ENCODE data around the gene IRAK1. TPM values are rescaled to one million over a fixed set of nuclear protein-coding genes. Genes with fewer than 3 reads are reported as not detected.

Gene IRAK1
- total and polyA plus RNA-seq, 2 of the 8 experiments (the other 6 are each of a cell fraction or from before 2014, with no cell fraction given), result 26.6 to 41.7 TPM

- TF ChIP-seq CHD7 (IDR thresholded peaks at IDR 0.05; ENCODE audit: insufficient replicate concordance, low read length), result no peak
- no peak for TF ChIP-seq CHD1 (IDR thresholded peaks at IDR 0.05; ENCODE audit: low read depth, low read length)
- no peak for TF ChIP-seq CTBP2 (IDR thresholded peaks at IDR 0.05; ENCODE audit: borderline replicate concordance, insufficient read depth, insufficient read length, low read length)
- TF ChIP-seq HDAC6 (IDR thresholded peaks at IDR 0.05; ENCODE audit: low read depth, low read length), result no peak
- no peak for TF ChIP-seq CTCF (IDR thresholded peaks at IDR 0.05; ENCODE audit: control extremely low read depth in 1 of 3, insufficient read depth in 1 of 3, low read depth in 1 of 3, low read length in 3 of 3)
- no peak for TF ChIP-seq ATF3 (IDR thresholded peaks at IDR 0.05; ENCODE audit: insufficient read depth, low read depth, low read length)
- no peak for TF ChIP-seq BCL11A (IDR thresholded peaks at IDR 0.05; ENCODE audit: low read depth in 2 of 2, low read length in 2 of 2)
- TF ChIP-seq SP1 (IDR thresholded peaks at IDR 0.05; ENCODE audit: low read depth, low read length), result no peak
Observed at GRCh38 chrX:154057791-154058190, 38.1 kb upstream of the IRAK1 start (continued).
